NCI-H146 treated with DMSO at 0.1 percent for 48 hours (cell line): ENCODE measurements around the gene ZNF451.
A peak's percentile ranks its signal among the peaks of the same experiment; 100 is the strongest.

Experiments used
- DNase-seq: peaks from one replicate; lab custom pipeline; 2025; ENCODE audit not compliant: unreplicated experiment; lab: John Stamatoyannopoulos, UW

The ZNF451 gene

GRCh38 chr6:57147401-57147800 lies 57.4 kb downstream of the ZNF451 start:
- no peak for DNase-seq

GRCh38 chr6:57147955-57148858 lies 58.2 kb downstream of the ZNF451 start:
- DNase-seq: no peak

GRCh38 chr6:57158658-57159057 lies 68.7 kb downstream of the ZNF451 start:
- DNase-seq: no peak

GRCh38 chr6:57159127-57159526 lies 69.1 kb downstream of the ZNF451 start:
- no peak for DNase-seq

GRCh38 chr6:57162028-57162427 lies 72.0 kb downstream of the ZNF451 start:
- no peak for DNase-seq

GRCh38 chr6:57162516-57162915 lies 72.5 kb downstream of the ZNF451 start:
- no peak for DNase-seq

- no peak for DNase-seq
Observed at GRCh38 chr6:57163956-57164355, 74.0 kb downstream of the ZNF451 start.

GRCh38 chr6:57165080-57165479 lies 75.1 kb downstream of the ZNF451 start:
- DNase-seq: no peak

GRCh38 chr6:57172136-57173055 lies 82.4 kb downstream of the ZNF451 start, which contains the start of gene BAG2:
Gene BAG2, plus strand, starts transcription at chr6:57172326. Its CDS starts 372 bp downstream, at chr6:57172698.
- peak; percentile 77 for DNase-seq

- DNase-seq: no peak
Observed at GRCh38 chr6:57173056-57173885, 83.3 kb downstream of the ZNF451 start.

- no peak for DNase-seq
Observed at GRCh38 chr6:57173886-57174510, 84.0 kb downstream of the ZNF451 start.

GRCh38 chr6:57174511-57174907 lies 84.5 kb downstream of the ZNF451 start:
- no peak for DNase-seq

GRCh38 chr6:57177545-57178265 lies 87.7 kb downstream of the ZNF451 start:
- DNase-seq: no peak

- DNase-seq: no peak
Observed at GRCh38 chr6:57180596-57180995, 90.6 kb downstream of the ZNF451 start.

GRCh38 chr6:57182017-57182432 lies 92.0 kb downstream of the ZNF451 start:
- no peak for DNase-seq

- no peak for DNase-seq
Observed at GRCh38 chr6:57183336-57183735, 93.3 kb downstream of the ZNF451 start.

- DNase-seq: no peak
Observed at GRCh38 chr6:57190140-57190539, 100.2 kb downstream of the ZNF451 start.

GRCh38 chr6:57193177-57193576 lies 103.2 kb downstream of the ZNF451 start:
- DNase-seq: no peak

GRCh38 chr6:57195457-57195856 lies 105.5 kb downstream of the ZNF451 start:
- DNase-seq: no peak
